K562 (cell line): ENCODE data around the gene NT5DC2.

Source experiments
- ZNF239 ChIP-seq: fragments of 250-450 bp; sonication (Bioruptor Pico); IDR thresholded peaks from 2 replicates; pipeline ENCODE4 v1.4.0; 2020; ENCODE audit warnings: mild to moderate bottlenecking
- ZNF274 ChIP-seq: IDR thresholded peaks from 2 replicates; pipeline ENCODE4 v1.6.1; 2011; ENCODE audit warnings: low read depth, mild to moderate bottlenecking, low read length, moderate library complexity, borderline replicate concordance
- TF ChIP-seq, protein P1 (sequence below): fragments of 250-450 bp; sonication (Bioruptor Pico); IDR thresholded peaks from 2 replicates; pipeline ENCODE4 v1.4.0; 2020; ENCODE audit warnings: mild to moderate bottlenecking, moderate library complexity

DNA sequence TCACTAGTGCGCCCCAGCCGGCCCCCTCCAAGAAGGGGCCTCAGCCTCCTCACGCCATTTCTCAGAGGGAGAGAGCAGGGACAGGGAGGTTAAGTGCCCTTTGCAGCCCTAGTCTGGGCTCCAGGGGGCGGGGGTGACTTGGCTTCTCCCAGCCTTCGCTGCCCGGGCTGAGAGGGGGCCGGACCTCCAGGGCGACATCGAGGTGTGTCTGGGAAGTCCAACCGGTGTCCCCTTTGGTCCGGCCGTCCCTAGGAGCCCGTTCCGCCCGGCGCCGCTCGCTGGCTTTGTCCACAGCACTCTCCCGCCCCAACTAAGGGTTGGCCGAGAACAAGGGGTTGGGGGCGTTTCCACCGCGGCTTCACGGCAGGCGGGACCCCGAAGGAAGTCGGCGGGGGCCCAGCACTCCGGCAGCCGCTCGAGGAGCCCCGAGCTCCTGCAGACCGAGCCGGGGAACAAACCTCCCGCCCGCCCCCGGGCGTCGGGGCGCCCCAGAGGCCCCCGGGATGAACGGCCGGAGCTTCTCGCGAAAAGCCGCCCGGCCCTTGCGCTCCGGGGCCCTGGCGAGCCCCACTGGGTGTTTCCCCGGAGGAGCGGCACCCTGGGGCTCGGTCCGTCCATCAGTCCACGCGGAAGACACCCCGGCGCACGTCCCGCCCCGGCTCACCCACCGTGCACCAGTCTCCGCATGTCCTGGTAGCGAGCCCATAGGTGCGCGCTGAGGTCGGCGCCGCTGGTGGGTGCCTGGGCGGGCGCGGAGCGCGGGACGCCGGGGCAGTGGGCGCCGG lies 627 bp downstream of the NT5DC2 start:
- TF ChIP-seq, protein P1, sequence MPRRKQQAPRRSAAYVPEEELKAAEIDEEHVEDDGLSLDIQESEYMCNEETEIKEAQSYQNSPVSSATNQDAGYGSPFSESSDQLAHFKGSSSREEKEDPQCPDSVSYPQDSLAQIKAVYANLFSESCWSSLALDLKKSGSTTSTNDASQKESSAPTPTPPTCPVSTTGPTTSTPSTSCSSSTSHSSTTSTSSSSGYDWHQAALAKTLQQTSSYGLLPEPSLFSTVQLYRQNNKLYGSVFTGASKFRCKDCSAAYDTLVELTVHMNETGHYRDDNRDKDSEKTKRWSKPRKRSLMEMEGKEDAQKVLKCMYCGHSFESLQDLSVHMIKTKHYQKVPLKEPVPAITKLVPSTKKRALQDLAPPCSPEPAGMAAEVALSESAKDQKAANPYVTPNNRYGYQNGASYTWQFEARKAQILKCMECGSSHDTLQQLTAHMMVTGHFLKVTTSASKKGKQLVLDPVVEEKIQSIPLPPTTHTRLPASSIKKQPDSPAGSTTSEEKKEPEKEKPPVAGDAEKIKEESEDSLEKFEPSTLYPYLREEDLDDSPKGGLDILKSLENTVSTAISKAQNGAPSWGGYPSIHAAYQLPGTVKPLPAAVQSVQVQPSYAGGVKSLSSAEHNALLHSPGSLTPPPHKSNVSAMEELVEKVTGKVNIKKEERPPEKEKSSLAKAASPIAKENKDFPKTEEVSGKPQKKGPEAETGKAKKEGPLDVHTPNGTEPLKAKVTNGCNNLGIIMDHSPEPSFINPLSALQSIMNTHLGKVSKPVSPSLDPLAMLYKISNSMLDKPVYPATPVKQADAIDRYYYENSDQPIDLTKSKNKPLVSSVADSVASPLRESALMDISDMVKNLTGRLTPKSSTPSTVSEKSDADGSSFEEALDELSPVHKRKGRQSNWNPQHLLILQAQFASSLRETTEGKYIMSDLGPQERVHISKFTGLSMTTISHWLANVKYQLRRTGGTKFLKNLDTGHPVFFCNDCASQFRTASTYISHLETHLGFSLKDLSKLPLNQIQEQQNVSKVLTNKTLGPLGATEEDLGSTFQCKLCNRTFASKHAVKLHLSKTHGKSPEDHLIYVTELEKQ (CRISPR knock-in tag): no peak
- TF ChIP-seq ZNF239 (CRISPR knock-in tag) (no peak), ZNF274 (no peak)
